Forelimb muscle (tissue), 1 donor: ENCODE results near the gene SNPH. TPM values are rescaled to one million over a fixed set of nuclear protein-coding genes. Genes with fewer than 3 reads are reported as not detected.

Source experiments
- DNase-seq: peaks from one replicate; pipeline ENCODE4 v3.0.0-alpha.2; 2013; ENCODE audit warnings: low read depth
- polyA plus RNA-seq: library from polyadenylated mRNA; unstranded; fragments of 120-200 nt; gene quantifications from one replicate; pipeline ENCODE4 v1.2.1, GENCODE V29; 2013; ENCODE audit not compliant: insufficient read length

The SNPH gene
- polyA plus RNA-seq, 1 donor, result 9.0 TPM

- DNase-seq, result no peak
Measured at GRCh38 chr20:1307171-1307570, 41.1 kb downstream of the SNPH start.

GRCh38 chr20:1307571-1307971 lies 41.5 kb downstream of the SNPH start:
- DNase-seq, result no peak

- no peak for DNase-seq
Measured at GRCh38 chr20:1308067-1308701, 42.1 kb downstream of the SNPH start.

DNA sequence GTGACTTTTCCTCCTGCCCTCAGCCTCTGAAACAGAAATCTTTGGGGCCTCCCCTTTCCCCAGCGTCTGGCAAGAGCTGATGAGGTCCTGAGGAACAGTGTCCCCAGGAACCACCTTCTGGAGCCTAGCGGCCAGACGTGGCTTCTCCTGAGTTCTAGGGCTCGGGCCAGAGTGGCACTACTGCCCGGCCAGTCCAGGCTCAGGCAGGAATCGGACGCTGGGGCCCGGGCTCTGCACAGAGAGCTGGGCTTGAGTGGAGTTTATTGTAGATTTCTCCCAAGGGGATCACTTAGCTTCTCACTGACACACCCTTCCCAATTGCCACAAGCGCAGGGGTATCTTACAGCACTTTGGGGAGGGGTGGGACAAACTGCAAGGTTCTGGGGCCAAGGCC lies 42.6 kb downstream of the SNPH start:
- DNase-seq, result no peak

DNA sequence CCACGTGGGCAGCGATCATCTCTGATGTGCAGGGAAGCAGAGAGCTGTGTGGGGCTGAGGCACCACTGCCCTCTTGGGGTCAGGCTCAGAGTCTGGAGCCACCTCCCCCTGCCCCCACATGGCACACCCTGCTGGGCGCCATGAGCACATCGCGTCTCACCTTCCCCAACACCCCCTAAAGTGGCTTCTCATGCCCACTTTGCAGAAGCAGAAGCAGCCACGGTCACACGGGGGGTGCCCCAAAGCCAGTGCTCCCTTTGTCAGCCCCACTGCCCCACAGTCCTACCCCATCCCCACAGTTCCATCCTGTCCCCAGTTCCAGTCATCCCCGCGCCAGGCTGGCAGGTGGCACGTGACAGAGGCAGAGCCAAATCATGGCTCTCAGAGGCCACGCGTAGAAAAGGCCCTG lies 43.3 kb downstream of the SNPH start:
- no peak for DNase-seq

DNA sequence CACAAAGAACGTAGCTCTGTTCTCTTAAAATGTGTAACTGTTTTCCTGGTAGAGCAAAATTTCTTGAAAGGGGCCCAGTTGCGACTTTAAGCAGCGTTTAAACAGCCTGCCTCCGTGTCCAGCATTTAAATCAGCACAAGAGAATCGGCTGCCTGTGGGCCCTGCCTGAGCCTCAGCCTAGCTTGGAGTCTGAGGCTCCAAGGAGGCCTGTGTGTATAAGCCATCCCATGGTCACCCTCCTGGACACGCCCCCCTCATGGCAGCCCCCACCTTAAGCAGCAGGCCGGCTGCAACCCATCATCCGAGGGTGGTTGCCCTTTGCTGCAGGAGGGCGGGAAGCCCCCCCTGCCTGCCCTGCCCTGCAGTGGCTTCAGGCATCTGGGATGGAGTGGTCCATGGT lies 44.0 kb downstream of the SNPH start:
- no peak for DNase-seq

DNA sequence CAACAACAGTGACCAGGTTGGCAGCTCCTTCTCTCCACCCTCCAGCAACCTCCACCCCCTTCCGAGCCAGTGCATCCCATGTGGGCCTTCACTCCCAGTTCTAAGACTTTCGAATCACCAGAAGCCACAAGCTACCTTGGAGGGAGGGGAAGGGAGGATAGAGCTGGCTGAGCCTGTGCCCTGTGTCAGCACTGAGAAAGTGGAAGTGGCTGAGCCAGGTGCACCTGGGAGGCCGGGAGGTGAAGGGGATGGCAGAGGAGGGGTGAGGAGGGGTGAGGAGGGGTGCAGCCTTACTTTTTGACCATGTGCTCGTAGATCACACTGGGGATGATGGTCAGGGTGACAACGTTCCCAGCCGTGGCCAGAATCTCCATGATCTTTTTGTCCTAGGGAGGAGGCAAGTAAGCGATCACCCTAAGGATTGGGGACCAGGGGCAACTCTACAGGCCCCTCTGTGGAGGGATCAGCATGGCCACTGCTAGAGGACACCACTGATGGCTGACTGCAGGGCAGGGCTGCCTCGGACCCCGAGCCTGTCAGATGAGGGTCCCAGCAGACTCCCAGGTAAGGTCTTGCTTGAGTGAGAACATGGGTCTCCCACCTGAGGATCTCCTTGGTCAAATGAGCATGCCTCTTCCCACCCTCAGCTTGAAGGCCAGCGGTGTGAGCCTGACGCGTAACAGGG lies 44.6 kb downstream of the SNPH start:
- no peak for DNase-seq

DNA sequence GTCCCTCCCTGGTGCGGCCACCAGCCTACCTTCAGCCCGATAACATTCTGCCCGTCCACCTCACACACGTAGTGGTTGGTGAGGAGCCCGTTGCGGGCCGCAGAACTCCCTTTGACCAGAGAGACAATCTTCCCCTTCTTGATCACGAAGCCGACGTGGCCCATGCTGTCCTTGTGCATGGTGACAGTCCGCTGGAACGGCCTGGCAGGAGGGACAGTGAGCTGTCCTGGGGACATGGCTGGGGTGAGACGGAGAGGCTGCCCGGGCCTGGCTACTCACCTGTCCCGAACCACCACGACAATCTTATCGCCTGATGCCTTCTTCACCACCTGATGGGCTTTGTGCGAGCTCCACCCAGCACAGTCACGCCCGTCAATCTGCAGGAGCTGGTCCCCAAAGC lies 46.2 kb downstream of the SNPH start:
- no peak for DNase-seq

DNA sequence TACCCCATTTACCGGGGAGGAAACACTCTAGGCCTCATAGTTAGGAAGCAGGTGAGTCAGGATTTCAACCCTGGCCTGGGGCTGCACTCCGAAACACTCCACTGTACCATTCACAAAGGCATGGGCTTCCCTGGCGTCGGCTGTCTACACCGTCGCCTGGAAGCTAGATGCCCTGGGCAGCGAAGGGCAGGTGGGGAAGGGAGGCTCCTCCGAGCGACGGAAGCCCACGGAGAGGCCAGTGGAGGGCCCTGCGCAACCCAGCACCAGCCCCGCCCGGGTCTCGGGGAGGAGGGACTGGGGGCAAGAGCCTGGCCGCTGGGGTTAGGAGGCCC lies 46.8 kb downstream of the SNPH start:
- DNase-seq, result no peak

DNA sequence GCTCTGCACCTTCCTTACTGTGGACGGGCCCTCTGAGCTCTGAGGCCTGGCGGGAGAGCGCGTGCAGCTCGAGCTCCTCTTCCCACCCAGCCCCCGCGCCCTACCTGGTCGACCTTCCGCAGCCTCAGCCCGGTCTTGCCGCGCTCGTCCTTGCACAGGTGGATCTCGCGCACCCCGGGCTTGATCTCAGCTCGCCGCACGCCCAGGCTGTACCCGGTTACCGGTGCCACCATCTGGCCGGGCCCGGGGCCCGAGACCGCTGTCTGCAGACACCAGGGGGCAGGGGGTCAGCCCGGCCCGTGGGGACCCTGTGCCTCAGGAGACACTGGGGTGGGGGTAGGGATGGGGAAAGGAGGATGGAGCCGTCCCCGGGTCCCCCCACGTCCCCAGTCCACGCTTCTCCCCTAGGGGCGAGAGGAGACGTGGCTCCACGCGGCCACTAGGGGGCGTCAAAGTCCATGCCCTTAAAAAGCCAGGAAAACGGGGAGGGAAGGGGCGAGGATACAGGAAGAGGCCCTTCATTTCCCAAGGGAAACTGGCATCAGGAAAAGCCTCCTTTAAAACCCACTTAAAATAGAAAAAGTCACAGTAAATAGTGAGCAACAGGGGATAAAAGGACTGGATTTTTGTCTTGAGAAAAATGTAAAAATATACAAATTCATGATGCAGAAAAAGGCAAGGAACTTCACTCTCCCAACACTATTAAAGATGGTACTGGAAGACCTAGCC lies 47.3 kb downstream of the SNPH start:
- DNase-seq, result no peak

GRCh38 chr20:1315804-1316203 lies 49.7 kb downstream of the SNPH start:
- no peak for DNase-seq

- no peak for DNase-seq
Measured at GRCh38 chr20:1317545-1318255, 51.6 kb downstream of the SNPH start.

DNA sequence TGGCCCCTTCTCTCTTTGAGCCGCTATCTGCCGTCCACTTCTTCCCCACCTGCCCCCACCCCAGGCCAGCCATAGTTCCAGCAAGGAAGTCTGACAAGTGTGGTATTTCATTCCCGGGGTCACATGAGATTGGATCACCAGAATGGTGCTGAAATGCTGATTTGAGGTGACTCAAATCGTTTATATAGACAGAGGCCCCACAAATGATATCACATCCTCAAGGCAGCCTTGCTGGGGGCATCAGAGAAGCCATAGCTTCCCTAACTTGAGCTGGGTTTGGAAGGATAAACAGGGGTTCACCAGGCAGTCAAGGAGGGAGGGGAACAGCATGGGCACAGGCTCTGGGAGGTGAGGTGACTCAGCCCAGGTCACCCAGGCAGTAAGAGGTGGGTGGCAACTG lies 53.0 kb downstream of the SNPH start:
- DNase-seq, result no peak

DNA sequence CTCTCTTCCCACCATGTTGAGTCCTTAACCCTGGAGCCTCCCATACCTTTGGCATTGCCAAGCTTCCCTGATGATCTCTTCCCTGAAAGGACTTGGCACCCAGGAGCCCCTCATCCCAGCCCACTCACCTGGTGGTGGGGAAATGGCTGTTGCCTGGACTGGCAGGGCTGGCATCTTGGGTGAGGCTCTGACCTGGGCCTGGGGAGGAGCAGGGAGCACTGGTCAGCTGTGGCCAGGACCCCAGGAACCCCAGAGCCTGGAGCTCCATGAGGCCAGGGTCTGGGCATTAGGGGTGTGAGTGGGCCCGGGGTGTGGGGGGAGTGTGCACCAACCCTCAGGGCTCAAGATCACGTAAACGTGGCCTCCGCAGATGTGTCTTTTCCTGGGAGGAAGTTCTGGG lies 53.4 kb downstream of the SNPH start:
- no peak for DNase-seq

GRCh38 chr20:1320016-1320415 lies 53.9 kb downstream of the SNPH start:
- DNase-seq, result no peak

DNA sequence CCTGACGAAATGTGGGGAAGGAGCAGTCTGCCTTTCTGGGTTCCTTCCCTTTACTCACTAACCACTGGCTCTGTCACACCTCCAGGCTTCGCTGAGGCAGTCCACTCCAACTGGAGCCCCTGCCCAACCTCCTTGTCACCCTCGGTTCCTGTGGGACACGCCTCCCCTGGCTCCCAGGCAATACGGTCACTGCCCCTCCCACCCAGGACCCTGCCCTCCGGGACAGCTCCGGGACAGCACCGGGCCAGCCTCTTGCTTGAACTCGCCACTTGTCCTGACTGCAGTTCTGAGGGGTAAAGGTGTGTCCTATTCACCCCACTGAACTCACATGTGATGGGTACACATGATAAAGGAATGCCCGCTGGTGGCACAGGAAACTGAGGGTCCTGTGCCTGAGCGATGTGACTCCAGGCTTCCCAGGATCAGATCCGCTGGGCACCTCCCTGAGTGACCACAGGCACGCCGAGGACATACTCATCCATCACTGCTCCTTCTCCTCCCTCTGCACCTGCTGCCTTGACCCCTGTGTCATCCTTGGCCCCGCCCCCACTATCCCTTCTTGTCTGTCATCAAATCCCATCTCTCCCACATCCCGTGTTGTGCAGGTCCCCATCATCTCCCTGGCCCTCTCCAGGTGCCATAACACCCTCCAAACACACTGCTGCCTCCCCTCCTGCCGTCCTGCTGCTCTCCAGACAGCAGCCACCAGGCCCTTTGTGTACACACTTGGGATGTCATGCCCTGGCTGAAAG lies 55.0 kb downstream of the SNPH start:
- no peak for DNase-seq

- no peak for DNase-seq
Measured at GRCh38 chr20:1321654-1321939, 55.5 kb downstream of the SNPH start.

DNA sequence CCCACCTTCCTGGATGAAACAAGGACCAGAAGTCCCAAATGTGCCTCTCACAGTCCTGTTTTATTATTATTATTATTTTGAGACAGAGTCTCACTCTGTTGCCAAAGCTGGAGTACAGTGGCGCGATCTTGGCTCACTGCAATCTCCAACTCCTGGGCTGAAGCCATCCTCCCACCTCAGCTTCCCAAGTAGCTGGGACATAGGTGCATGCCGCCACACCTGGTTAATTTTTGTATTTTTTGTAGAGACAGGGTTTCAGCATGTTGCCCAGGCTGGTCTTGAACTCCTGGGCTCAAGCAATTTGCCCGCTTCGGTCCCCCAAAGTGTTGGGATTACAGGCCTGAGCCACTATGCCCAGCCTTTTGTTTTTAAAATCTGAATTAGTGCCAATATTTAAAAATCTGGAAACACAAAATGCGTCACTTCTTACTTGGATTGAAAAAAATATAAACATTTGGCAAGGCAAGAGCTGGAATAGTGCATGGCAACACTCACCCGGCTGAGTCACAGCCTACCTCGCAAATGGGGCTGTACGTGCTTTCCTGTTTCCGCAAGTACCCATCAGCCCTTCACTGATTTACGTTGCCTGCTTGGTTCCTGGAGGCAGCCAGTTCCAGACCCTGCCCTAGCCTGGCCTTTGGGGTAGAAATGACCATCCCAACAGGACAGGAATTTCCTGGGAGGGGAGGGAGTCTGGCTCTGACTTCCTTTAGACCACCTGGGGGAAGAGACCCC lies 56.6 kb downstream of the SNPH start:
- DNase-seq, result no peak

DNA sequence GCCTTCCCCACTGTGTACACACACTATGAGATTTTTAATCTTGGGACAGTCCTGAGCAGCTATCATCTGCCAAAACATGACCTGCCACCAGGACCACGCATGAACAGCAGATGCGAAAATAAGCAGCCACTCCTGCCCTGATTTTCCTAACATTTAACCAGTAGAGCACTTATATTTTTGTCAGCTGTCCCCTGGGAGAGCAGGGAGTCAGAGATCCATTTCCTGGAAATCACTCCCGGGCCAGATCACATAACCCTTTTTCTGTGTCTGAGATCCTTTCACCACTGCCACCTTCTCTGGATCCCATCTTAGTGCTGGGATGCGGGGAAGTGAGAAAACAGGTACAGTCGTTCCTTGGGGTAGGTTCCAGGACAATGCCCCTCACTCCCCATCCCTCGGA lies 57.2 kb downstream of the SNPH start:
- no peak for DNase-seq

DNA sequence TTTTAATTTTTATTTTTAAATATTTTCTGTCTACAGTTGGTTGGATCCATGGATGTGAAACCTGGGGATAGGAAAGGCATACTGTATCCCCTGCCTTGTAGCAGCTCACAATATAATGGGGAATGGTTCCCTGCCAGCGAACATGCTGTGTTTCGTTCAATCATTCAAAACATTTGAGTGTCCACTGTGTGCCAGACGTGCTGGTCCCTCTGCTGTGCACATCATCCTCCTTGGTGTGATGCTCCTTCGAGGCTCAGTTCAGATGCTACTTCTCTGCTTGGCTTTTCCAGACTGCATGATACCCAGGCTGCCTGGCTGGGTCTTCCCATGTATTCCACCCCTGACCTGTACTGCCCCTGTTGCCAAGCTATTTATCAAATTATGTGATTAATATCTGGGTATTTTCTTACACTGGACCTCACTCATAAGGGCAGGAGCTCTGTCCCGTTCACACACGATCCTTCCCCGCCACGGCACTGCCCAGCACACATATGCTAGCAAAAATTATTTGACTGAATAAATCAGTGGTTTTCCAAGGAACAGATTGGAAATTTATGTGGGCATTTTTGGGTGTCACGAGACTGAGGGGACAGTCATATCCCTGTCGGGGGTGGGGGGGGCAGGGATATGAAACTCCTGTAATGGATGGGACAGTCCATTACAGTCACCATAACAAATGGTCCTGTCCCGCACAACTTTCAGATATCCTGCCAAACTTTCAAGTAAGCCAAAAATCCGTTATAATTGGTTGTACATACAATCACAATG lies 57.9 kb downstream of the SNPH start:
- DNase-seq, result no peak
